HEK293T (cell line): ENCODE results near the gene STXBP6.

Experiments used
- CTCF ChIA-PET: fragments of 350-600 bp; formaldehyde crosslinking; extraction: SDS; loops from one replicate; lab custom pipeline; 2021; ENCODE audit warnings: antibody characterized with exemption, inconsistent platforms; lab: Yijun Ruan, JAX
- POLR2A ChIA-PET: fragments of 350-600 bp; formaldehyde crosslinking; extraction: SDS; loops from one replicate; lab custom pipeline; 2020; ENCODE audit warnings: antibody characterized with exemption, inconsistent platforms; lab: Yijun Ruan, JAX
- DNase-seq: peaks from one replicate; pipeline ENCODE4 v3.0.0; 2012; ENCODE audit warnings: mixed read lengths; ENCODE audit errors: extremely low spot score
- ARNT ChIP-seq: fragments of 450-650 bp; IDR thresholded peaks from 2 replicates; pipeline ENCODE4 v1.6.1; 2017; ENCODE audit warnings: mild to moderate bottlenecking
- BHLHE40 ChIP-seq: fragments of 450-650 bp; IDR thresholded peaks from 2 replicates; pipeline ENCODE4 v1.6.1; 2016; ENCODE audit warnings: mild to moderate bottlenecking, moderate library complexity, borderline replicate concordance
- CTBP1 ChIP-seq: fragments of 450-650 bp; IDR thresholded peaks from 2 replicates; pipeline ENCODE4 v1.6.1; 2016; ENCODE audit warnings: borderline replicate concordance
- ELF4 ChIP-seq: fragments of 450-650 bp; IDR thresholded peaks from 2 replicates; pipeline ENCODE4 v1.6.1; 2017; ENCODE audit warnings: antibody characterized with exemption
- FOXA1 ChIP-seq: fragments of 450-650 bp; IDR thresholded peaks from 2 replicates; pipeline ENCODE4 v1.6.1; 2016; ENCODE audit warnings: mild to moderate bottlenecking
- FOXK2 ChIP-seq: fragments of 450-650 bp; IDR thresholded peaks from 2 replicates; pipeline ENCODE4 v1.6.1; 2016; ENCODE audit warnings: mild to moderate bottlenecking
- FOXM1 ChIP-seq: fragments of 450-650 bp; IDR thresholded peaks from 2 replicates; pipeline ENCODE4 v1.6.1; 2017; ENCODE audit warnings: mild to moderate bottlenecking, borderline replicate concordance
- HDGF ChIP-seq: fragments of 450-650 bp; IDR thresholded peaks from 2 replicates; pipeline ENCODE4 v1.6.1; 2017; ENCODE audit warnings: antibody characterized with exemption, borderline replicate concordance
- L3MBTL2 ChIP-seq: fragments of 450-650 bp; conservative IDR thresholded peaks from 2 replicates; pipeline ENCODE4 v1.6.1; 2016; ENCODE audit warnings: mild to moderate bottlenecking
- LEF1 ChIP-seq: fragments of 450-650 bp; IDR thresholded peaks from 2 replicates; pipeline ENCODE4 v1.6.1; 2017; ENCODE audit warnings: mild to moderate bottlenecking, borderline replicate concordance
- NFRKB ChIP-seq: fragments of 450-650 bp; IDR thresholded peaks from 2 replicates; pipeline ENCODE4 v1.6.1; 2016; ENCODE audit warnings: mild to moderate bottlenecking, moderate library complexity
- SP1 ChIP-seq: fragments of 450-650 bp; IDR thresholded peaks from 2 replicates; pipeline ENCODE4 v1.6.1; 2017
- SUZ12 ChIP-seq: fragments of 450-650 bp; IDR thresholded peaks from 2 replicates; pipeline ENCODE4 v1.6.1; 2016; ENCODE audit warnings: mild to moderate bottlenecking
- TARDBP ChIP-seq: fragments of 450-650 bp; IDR thresholded peaks from 2 replicates; pipeline ENCODE4 v1.6.1; 2016
- ZNF384 ChIP-seq: fragments of 450-650 bp; IDR thresholded peaks from 2 replicates; pipeline ENCODE4 v1.6.1; 2016
- TF ChIP-seq, protein P1 (sequence below): fragments of 450-650 bp; IDR thresholded peaks from 2 replicates; pipeline ENCODE4 v1.6.1; 2016

The STXBP6 gene

DNA sequence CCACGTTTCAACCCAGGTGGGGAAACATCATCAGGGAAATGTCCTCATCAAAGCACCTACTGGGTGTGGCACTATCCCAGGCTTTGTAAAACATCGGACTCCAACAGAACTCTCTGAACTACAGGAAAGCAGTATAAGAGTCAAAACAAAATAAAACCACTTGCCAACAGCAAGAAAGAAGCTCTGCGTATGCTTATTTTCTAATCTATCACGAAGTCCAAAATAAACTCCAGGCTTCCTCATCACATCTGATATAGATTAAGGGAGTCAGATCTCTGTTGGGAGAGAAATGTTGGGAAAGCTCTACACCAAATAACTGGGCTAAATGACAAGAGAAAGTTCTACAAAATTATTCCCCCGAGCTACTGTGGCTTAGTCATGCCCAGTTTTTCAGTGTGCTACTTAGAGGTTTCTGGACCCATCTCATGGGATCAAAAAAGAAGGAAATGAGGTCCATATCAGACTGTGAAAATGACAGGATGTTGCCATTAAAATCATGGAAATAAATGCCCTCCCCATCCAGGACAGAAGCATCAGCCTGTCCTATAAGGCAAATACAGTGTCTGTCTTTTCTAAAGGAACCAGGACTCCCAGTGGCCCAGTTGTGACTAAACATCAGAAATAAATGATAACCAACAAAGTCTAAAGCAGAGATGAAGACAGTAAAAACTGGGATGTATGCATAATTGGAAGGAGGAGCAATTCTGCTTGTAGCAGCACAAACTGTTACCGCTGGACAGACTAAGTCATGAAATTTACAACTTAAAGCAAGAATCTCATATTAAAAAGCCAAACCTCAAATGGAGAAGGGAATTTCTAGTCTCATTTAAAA, 149.5 kb downstream of the STXBP6 start:
- DNase-seq: no peak
- ChIA-PET POLR2A (no interaction called here), CTCF (no interaction called here)
- TF ChIP-seq SP1: no peak
- no peak for TF ChIP-seq FOXM1
- no peak for TF ChIP-seq CTBP1

DNA sequence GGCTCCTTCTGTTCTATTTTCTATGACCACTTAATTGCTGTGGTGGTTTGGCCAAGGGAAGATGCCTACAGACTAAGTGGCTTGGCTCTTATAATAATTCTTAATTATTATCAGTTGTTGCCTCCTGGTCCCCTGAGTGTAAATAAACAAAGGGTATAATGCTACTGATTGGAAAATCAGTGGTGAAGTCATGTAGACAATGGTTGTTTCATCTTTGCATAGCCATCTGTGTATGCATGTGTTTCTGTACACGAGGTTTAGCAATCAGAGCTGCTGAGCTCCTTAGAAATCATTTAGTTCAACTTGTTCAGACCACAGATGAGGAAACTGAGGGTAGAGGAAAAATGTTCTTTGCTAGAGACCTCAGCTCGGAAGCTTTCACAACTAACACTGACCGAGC, 152.2 kb downstream of the STXBP6 start:
- TF ChIP-seq FOXM1 (no peak), SP1 (no peak), NFRKB (no peak), CTBP1 (no peak), ARNT (no peak), SUZ12 (no peak), BHLHE40 (no peak), LEF1 (no peak), FOXK2 (no peak), FOXA1 (no peak), ZNF384 (no peak), TARDBP (no peak), ELF4 (no peak), HDGF (no peak), L3MBTL2 (no peak)
- TF ChIP-seq, protein P1, sequence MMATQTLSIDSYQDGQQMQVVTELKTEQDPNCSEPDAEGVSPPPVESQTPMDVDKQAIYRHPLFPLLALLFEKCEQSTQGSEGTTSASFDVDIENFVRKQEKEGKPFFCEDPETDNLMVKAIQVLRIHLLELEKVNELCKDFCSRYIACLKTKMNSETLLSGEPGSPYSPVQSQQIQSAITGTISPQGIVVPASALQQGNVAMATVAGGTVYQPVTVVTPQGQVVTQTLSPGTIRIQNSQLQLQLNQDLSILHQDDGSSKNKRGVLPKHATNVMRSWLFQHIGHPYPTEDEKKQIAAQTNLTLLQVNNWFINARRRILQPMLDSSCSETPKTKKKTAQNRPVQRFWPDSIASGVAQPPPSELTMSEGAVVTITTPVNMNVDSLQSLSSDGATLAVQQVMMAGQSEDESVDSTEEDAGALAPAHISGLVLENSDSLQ: no peak
- CTCF ChIA-PET: no interaction called here
- no peak for DNase-seq
- POLR2A ChIA-PET: no interaction called here

DNA sequence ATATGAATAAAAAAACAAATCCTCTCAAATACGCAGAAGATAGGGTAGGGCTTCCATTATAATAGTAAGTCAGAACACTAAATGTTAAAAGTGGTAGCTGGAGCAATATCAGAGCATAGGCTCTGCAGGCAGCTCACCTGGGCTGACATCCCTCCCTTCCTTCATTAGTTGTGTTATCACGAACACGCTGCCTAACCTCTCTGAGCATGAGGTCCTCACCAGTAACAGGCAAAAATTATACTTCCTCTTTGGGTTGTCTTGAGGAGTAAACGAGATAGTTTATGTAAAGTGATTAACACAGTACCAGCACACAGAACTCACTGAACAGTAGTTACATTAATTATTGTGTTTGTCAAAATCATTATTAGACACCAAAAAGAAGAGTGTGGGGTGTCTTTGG, 154.3 kb downstream of the STXBP6 start:
- POLR2A ChIA-PET: no interaction called here
- TF ChIP-seq, protein P1: no peak
- TF ChIP-seq ELF4 (no peak), TARDBP (no peak), L3MBTL2 (no peak), FOXK2 (no peak), FOXA1 (no peak), SP1 (no peak), ZNF384 (no peak), NFRKB (no peak)
- CTCF ChIA-PET: no interaction called here
- no peak for DNase-seq

DNA sequence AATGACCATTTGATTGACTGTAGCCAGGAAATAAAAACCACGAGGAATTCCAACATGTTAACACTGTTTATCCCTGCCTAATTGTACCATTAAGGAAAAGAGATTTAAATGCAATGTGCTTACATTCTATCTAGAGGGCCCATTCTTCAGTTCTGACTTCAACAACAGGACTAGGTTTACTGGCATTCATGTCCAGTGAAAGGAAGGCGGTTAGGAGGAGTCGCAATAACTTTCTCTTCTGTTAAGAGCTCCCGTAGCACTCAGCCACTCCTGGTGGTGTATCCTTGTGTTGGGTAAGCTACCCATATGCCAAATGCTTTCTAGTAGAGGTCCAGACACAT, 154.7 kb downstream of the STXBP6 start:
- ChIA-PET CTCF (no interaction called here), POLR2A (no interaction called here)
- no peak for DNase-seq
- TF ChIP-seq FOXM1 (no peak), BHLHE40 (no peak)

DNA sequence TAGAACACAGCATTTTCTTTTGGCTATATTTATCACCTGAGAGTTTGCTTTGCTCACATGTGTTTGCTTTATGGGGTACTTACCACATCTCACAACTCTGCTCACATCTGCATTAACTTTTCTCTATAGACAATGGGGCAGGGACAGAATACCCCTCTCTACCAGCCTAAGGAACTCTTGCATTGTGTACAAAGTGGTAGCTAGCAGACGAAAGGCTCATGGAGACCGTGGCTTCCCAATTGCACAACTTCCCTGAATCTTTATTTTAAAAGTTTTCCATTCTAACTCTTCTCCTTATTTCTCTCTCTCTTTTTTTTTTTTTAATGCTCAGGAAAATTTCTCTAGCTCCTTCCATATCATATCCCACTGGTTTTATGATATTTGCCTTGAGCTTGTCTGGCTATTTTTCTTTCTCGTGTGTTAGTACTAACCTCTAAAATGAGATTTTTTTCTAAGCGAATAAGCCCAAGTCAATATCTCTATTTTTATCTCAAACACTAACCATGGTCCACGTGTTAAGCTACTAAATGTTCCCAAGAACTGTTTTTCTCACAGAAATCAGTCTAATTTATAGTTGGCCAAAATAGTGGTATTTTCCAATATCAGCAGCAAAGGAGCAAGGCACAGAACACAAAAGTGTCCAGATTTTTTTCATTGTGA, 155.2 kb downstream of the STXBP6 start:
- no peak for DNase-seq
- TF ChIP-seq SUZ12 (no peak), L3MBTL2 (no peak), ZNF384 (no peak), TARDBP (no peak), SP1 (no peak), ARNT (no peak), CTBP1 (no peak), NFRKB (no peak), FOXK2 (no peak), BHLHE40 (no peak), LEF1 (no peak), HDGF (no peak), FOXA1 (no peak), FOXM1 (no peak)
- TF ChIP-seq, protein P1: no peak
- ChIA-PET POLR2A (no interaction called here), CTCF (no interaction called here)

DNA sequence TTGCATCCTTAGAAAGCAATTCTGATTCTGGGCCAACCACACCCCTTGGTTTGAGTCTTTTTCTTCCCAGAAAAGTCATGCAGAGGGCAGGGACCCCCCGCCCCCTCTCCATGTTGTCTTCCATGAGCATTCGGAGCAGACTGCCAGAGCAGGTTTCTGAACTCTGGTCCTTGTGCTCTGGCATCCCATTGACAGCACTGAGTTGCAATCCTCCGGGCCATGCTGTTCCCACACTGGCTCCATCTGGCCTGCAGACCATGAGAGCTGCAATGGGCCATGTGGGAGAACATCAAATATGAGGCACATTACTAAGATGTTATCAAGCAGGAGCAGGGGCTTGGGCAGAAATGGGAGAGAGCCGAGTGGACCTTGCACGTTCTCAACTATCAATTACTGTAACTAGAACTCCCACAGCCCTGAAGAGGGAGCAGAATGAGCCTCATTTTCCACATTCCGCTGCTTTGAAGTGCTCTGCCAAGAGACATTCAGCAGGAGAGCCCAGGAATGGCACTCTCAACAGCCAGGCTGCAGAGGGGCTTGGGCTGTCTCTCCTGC, 157.4 kb downstream of the STXBP6 start:
- TF ChIP-seq SUZ12: no peak
- TF ChIP-seq L3MBTL2: no peak
- no peak for TF ChIP-seq FOXM1
- no peak for TF ChIP-seq CTBP1
- TF ChIP-seq HDGF: no peak
- no peak for TF ChIP-seq LEF1
- TF ChIP-seq SP1: no peak
- no peak for TF ChIP-seq NFRKB
- TF ChIP-seq TARDBP: no peak
- no peak for TF ChIP-seq ZNF384
- TF ChIP-seq FOXA1: no peak
- TF ChIP-seq ARNT: no peak
- TF ChIP-seq, protein P1: no peak
- TF ChIP-seq ELF4: no peak
- TF ChIP-seq BHLHE40: no peak
- TF ChIP-seq FOXK2: no peak
- POLR2A ChIA-PET: no interaction called here
- CTCF ChIA-PET: no interaction called here
- no peak for DNase-seq
